A673 (cell line): ENCODE results near the gene TRERF1. TPM values are rescaled to one million over a fixed set of nuclear protein-coding genes. Genes with fewer than 3 reads are reported as not detected.

Experiments used
- BruUV-seq: library from RNA; stranded (reverse); fragments of 400-500 nt; replicated peaks from 2 replicates; lab custom pipeline; 2021; lab: Mats Ljungman, UMichigan
- CTCF ChIA-PET: fragments of 300-600 bp; sonication (Branson Sonifier 250); formaldehyde crosslinking; loops from one replicate; lab custom pipeline; 2022; ENCODE audit warnings: antibody characterized with exemption; lab: Charles Lee
- POLR2A ChIA-PET: fragments of 300-600 bp; sonication (Branson Sonifier 250); formaldehyde crosslinking; loops from one replicate; lab custom pipeline; 2022; ENCODE audit warnings: antibody characterized with exemption; ENCODE audit not compliant: low non-redundant PET; lab: Charles Lee
- DNase-seq: peaks from one replicate; pipeline ENCODE4 v3.0.0-alpha.2; 2015; ENCODE audit warnings: low spot score
- H3K27ac ChIP-seq: fragments of 200-600 bp; sonication (generic); 2 replicates; pipeline ENCODE4 v1.5.1; 2016; ENCODE audit warnings: mixed run types, low read depth, mild to moderate bottlenecking, mixed read lengths, antibody characterized with exemption, low read length; ENCODE audit not compliant: poor library complexity, severe bottlenecking
- H3K27me3 ChIP-seq: fragments of 200-600 bp; sonication (generic); replicated peaks from 2 replicates; pipeline ENCODE4 v1.6.1; 2017; ENCODE audit warnings: mixed run types, low read depth, mild to moderate bottlenecking, mixed read lengths, antibody characterized with exemption, low read length; ENCODE audit not compliant: insufficient read depth, poor library complexity
- H3K36me3 ChIP-seq: fragments of 200-600 bp; sonication (generic); 2 replicates; pipeline ENCODE4 v1.6.1; 2016; ENCODE audit warnings: mixed run types, mild to moderate bottlenecking, mixed read lengths, antibody characterized with exemption, low read length; ENCODE audit not compliant: insufficient read depth, poor library complexity, severe bottlenecking
- H3K4me1 ChIP-seq: fragments of 200-600 bp; sonication (generic); 2 replicates; pipeline ENCODE4 v1.6.1; 2017; ENCODE audit warnings: mixed run types, mild to moderate bottlenecking, mixed read lengths, antibody characterized with exemption, low read length; ENCODE audit not compliant: insufficient read depth, poor library complexity, severe bottlenecking
- H3K4me3 ChIP-seq: fragments of 200-600 bp; sonication (generic); 2 replicates; pipeline ENCODE4 v1.5.1; 2016; ENCODE audit warnings: low read depth, mixed run types, mild to moderate bottlenecking, mixed read lengths, low read length; ENCODE audit not compliant: poor library complexity, severe bottlenecking
- H3K9me3 ChIP-seq: fragments of 200-600 bp; sonication (generic); 2 replicates; pipeline ENCODE4 v1.6.1; 2016; ENCODE audit warnings: mixed run types, low read depth, mild to moderate bottlenecking, mixed read lengths, antibody characterized with exemption, low read length; ENCODE audit not compliant: poor library complexity, severe bottlenecking
- EZH2 ChIP-seq: fragments of 200-600 bp; sonication (generic); IDR thresholded peaks from 2 replicates; pipeline ENCODE4 v1.6.1; 2017; ENCODE audit warnings: borderline replicate concordance, low read depth, mild to moderate bottlenecking, mixed read lengths, antibody characterized with exemption, low read length; ENCODE audit not compliant: poor library complexity, severe bottlenecking
- intact Hi-C: fragments of 100-400 bp; cut with micrococcal nuclease; formaldehyde crosslinking; loops from one replicate; pipeline ENCODE4 v1.10.0; 2022; ENCODE audit not compliant: unreplicated experiment
- total RNA-seq: library from RNA; stranded (reverse); gene quantifications from 2 replicates; pipeline ENCODE4 v1.2.3, GENCODE V29; 2021
- TF ChIP-seq, protein P1 (sequence below): fragments of 300-800, 200-600 bp; sonication (generic); conservative IDR thresholded peaks from 2 replicates; pipeline ENCODE4 v1.5.1; 2017; ENCODE audit warnings: low read depth, mild to moderate bottlenecking, antibody characterized with exemption, low read length, moderate library complexity, mixed read lengths

TRERF1 gene
- total RNA-seq, 1 experiment from 2014 or later, result 9.5 TPM

DNA sequence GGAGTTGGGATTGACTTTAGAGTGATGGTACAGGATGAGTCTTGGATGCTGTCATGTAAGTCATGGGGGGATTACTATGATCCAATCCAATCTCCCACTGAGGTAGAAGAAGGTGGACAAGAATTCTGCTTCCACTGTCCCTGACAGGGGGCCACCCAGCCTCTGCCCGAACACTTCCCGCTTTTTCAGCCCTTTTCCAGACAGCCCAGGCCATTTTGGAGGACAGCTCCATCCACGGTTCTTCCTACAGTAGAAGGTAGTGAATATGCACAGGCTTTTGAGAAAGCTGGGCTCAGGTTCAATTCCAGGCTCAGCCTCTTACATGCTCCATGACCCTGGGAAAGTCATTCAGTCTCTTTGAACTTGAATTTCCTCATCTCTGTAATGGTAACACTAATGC, 31.0 kb downstream of the TRERF1 start:
- H3K9me3 ChIP-seq, result no peaks in the 10 kb centered on the region
- no peaks in the 10 kb centered on the region for H3K4me1 ChIP-seq
- H3K4me3 ChIP-seq, result no peak overlapping the region
- ChIA-PET CTCF (no interaction called here), POLR2A (no interaction called here)
- H3K27me3 ChIP-seq, result no peaks in the 10 kb centered on the region
- no peaks in the 10 kb centered on the region for H3K36me3 ChIP-seq
- TF ChIP-seq, protein P1, sequence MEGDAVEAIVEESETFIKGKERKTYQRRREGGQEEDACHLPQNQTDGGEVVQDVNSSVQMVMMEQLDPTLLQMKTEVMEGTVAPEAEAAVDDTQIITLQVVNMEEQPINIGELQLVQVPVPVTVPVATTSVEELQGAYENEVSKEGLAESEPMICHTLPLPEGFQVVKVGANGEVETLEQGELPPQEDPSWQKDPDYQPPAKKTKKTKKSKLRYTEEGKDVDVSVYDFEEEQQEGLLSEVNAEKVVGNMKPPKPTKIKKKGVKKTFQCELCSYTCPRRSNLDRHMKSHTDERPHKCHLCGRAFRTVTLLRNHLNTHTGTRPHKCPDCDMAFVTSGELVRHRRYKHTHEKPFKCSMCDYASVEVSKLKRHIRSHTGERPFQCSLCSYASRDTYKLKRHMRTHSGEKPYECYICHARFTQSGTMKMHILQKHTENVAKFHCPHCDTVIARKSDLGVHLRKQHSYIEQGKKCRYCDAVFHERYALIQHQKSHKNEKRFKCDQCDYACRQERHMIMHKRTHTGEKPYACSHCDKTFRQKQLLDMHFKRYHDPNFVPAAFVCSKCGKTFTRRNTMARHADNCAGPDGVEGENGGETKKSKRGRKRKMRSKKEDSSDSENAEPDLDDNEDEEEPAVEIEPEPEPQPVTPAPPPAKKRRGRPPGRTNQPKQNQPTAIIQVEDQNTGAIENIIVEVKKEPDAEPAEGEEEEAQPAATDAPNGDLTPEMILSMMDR, result no peak
- TF ChIP-seq EZH2, result no peak
- no peak overlapping the region for H3K27ac ChIP-seq
- intact Hi-C loops, result no loop called here
- BruUV-seq, result no TSS peak
- no peak for DNase-seq

DNA sequence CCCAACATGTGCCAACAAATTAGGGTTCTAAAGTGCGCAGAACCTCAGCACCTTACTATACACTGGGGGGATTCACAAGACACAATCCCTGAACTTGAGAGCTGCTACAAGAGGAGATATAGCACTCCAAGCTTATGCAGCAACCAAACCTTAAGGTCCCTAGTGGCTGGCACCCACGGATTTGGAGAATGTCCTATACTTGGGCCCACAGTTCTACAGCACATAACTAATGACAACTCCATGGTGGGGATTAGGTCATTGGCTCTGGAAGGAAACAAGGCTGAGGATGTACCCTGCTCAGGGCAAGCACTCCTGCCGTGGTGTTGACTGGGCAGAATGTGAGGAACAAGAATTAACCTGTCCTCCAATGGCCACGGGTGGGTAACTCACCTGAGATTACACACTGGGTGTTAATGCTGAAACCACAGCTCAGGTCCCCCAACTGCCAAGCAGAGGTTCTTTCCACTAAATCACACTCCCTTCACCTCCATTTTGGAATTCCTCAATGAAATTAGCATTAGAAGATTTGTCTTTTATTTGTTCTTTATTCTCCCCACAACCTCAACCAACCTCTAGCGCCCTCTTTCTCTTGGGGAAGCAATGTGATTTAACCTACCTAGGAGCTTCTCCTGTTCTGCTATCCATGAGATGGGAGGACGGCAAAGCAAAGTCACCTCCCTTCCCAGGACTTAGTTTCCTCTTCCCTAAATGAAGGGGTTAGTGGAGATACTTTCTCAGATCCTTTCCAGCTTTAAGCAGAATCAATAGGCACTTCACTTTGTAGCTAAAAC, 32.0 kb downstream of the TRERF1 start:
- H3K27me3 ChIP-seq, result no peaks in the 10 kb centered on the region
- intact Hi-C loops, result no loop called here
- no peak overlapping the region for H3K27ac ChIP-seq
- no peaks in the 10 kb centered on the region for H3K36me3 ChIP-seq
- H3K4me1 ChIP-seq, result no peaks in the 10 kb centered on the region
- CTCF ChIA-PET, result no interaction called here
- no peak for DNase-seq
- H3K9me3 ChIP-seq, result no peaks in the 10 kb centered on the region
- no peak for TF ChIP-seq EZH2
- TF ChIP-seq, protein P1, result no peak
- no peak overlapping the region for H3K4me3 ChIP-seq
- POLR2A ChIA-PET, result interaction anchor here (0.6 kb wide), 1 partner anchor 136 kb away, joined by 4 read pairs; no protein-coding TSS in a partner anchor
- BruUV-seq, result no TSS peak

DNA sequence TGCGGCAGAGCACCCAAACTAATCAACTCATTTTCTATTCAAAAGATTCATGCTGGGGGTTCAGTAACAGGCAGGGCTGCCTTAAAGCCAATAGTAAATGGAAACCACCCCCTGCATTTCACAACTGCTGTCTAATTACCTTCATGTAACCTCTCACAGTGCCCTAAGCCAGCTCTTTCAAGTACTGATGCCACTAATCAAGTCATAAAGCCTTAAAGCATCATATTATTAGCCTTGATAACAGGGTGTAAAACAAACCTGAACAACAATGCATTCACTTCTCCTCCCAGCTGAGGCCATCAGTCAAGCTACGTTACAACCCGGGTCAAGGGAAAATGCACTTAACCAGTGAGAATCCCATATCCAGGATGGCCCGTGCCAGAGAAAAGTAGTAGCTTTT, 33.0 kb downstream of the TRERF1 start:
- DNase-seq, result no peak
- TF ChIP-seq EZH2, result no peak
- TF ChIP-seq, protein P1, result no peak
- POLR2A ChIA-PET, result interaction anchor here (0.6 kb wide), 1 partner anchor 137 kb away, joined by 4 read pairs; no protein-coding TSS in a partner anchor

More for the DNA sequence above, 33.0 kb downstream of the TRERF1 start:
- Histone ChIP-seq H3K9me3 (no peaks in the 10 kb centered on the region), H3K4me1 (no peaks in the 10 kb centered on the region), H3K36me3 (no peaks in the 10 kb centered on the region), H3K27ac (no peak overlapping the region), H3K27me3 (no peaks in the 10 kb centered on the region), H3K4me3 (no peak overlapping the region)
- CTCF ChIA-PET, result no interaction called here
- intact Hi-C loops, result no loop called here
- BruUV-seq, result no TSS peak
